GM23338 (cell line): ENCODE results near the gene VAMP2. TPM values are rescaled to one million over a fixed set of nuclear protein-coding genes. Genes with fewer than 3 reads are reported as not detected.

Experiments
- ATAC-seq: fragments of 200-7000 bp; cut with Tn5 transposase; 3 replicates; pipeline ENCODE4 v1.9.1; 2020
- DNase-seq: peaks from one replicate; pipeline ENCODE4 v3.0.0-alpha.2; 2015; ENCODE audit warnings: low spot score
- H2AFZ ChIP-seq: fragments of 200-600 bp; sonication (generic); 2 replicates; pipeline ENCODE4 v1.8.0; 2016; ENCODE audit warnings: antibody characterized with exemption, mild to moderate bottlenecking, moderate library complexity
- H3F3A ChIP-seq: fragments of 200-600 bp; sonication (generic); replicated peaks from 2 replicates; pipeline ENCODE4 v1.8.0; 2017; ENCODE audit warnings: antibody characterized with exemption, mixed run types, low read depth
- H3K27ac ChIP-seq: fragments of 200-600 bp; sonication (generic); 2 replicates; pipeline ENCODE4 v1.6.1; 2016; ENCODE audit warnings: low read depth
- H3K27me3 ChIP-seq: fragments of 200-600 bp; sonication (generic); 2 replicates; pipeline ENCODE4 v1.8.0; 2016; ENCODE audit warnings: mild to moderate bottlenecking, mixed run types, moderate library complexity; ENCODE audit not compliant: insufficient read depth
- H3K36me3 ChIP-seq: fragments of 200-600 bp; sonication (generic); 2 replicates; pipeline ENCODE4 v1.8.0; 2016; ENCODE audit warnings: mild to moderate bottlenecking; ENCODE audit not compliant: insufficient read depth
- H3K4me1 ChIP-seq: fragments of 200-600 bp; sonication (generic); 2 replicates; pipeline ENCODE4 v1.8.0; 2016; ENCODE audit warnings: mild to moderate bottlenecking, moderate library complexity; ENCODE audit not compliant: insufficient read depth
- H3K4me2 ChIP-seq: fragments of 200-600 bp; sonication (generic); 2 replicates; pipeline ENCODE4 v1.7.1; 2017; ENCODE audit warnings: mixed run types
- H3K4me3 ChIP-seq: fragments of 200-600 bp; sonication (generic); 2 replicates; pipeline ENCODE4 v1.6.1; 2016; ENCODE audit warnings: mixed run types
- H3K79me2 ChIP-seq: fragments of 200-600 bp; sonication (generic); replicated peaks from 2 replicates; pipeline ENCODE4 v1.8.0; 2017; ENCODE audit warnings: mild to moderate bottlenecking; ENCODE audit not compliant: insufficient read depth
- H3K9me2 ChIP-seq: fragments of 200-600 bp; sonication (generic); 2 replicates; pipeline ENCODE4 v1.8.0; 2017; ENCODE audit not compliant: insufficient read depth
- H4K20me1 ChIP-seq: fragments of 200-600 bp; sonication (generic); replicated peaks from 2 replicates; pipeline ENCODE4 v1.8.0; 2017; ENCODE audit warnings: mild to moderate bottlenecking; ENCODE audit not compliant: insufficient read depth
- H3K27ac Mint-ChIP-seq: 2 replicates; pipeline ENCODE4 v1.8.0; 2020; ENCODE audit warnings: inconsistent platforms, mild to moderate bottlenecking, moderate library complexity, mixed read lengths
- H3K27me3 Mint-ChIP-seq: 3 replicates; pipeline ENCODE4 v1.8.0; 2022; ENCODE audit warnings: low read depth, mild to moderate bottlenecking, moderate library complexity, mixed read lengths, inconsistent platforms; ENCODE audit not compliant: insufficient read depth, poor library complexity
- H3K36me3 Mint-ChIP-seq: 3 replicates; pipeline ENCODE4 v1.8.0; 2021; ENCODE audit warnings: low read depth, mild to moderate bottlenecking, inconsistent platforms, moderate library complexity, mixed read lengths
- H3K4me1 Mint-ChIP-seq: 3 replicates; pipeline ENCODE4 v1.8.0; 2020; ENCODE audit warnings: mild to moderate bottlenecking, inconsistent platforms, mixed read lengths
- H3K4me3 Mint-ChIP-seq: 3 replicates; pipeline ENCODE4 v1.8.0; 2021; ENCODE audit warnings: moderate library complexity, mild to moderate bottlenecking, inconsistent platforms, mixed read lengths
- H3K9me3 Mint-ChIP-seq: 3 replicates; pipeline ENCODE4 v1.8.0; 2020; ENCODE audit warnings: moderate library complexity, mild to moderate bottlenecking, inconsistent platforms, mixed read lengths
- CREB1 ChIP-seq: fragments of 250-450 bp; sonication (Bioruptor Pico); IDR thresholded peaks from 2 replicates; pipeline ENCODE4 v1.5.0; 2020; ENCODE audit warnings: low read depth, mild to moderate bottlenecking, moderate library complexity
- ETS1 ChIP-seq: IDR thresholded peaks from 2 replicates; pipeline ENCODE4 v1.6.1; 2016; ENCODE audit warnings: antibody characterized with exemption
- EZH2 ChIP-seq: fragments of 200-600 bp; sonication (generic); IDR thresholded peaks from one replicate; pipeline ENCODE4 v1.8.0; 2017; ENCODE audit warnings: antibody characterized with exemption, mild to moderate bottlenecking, low read depth; ENCODE audit not compliant: unreplicated experiment
- EZH2phosphoT487 ChIP-seq: fragments of 200-600 bp; sonication (generic); IDR thresholded peaks from one replicate; pipeline ENCODE4 v1.8.1; 2018; ENCODE audit warnings: antibody characterized with exemption; ENCODE audit not compliant: unreplicated experiment
- JUNB ChIP-seq: IDR thresholded peaks from one replicate; pipeline ENCODE4 v1.6.1; 2016; ENCODE audit warnings: antibody characterized with exemption; ENCODE audit not compliant: unreplicated experiment
- NANOG ChIP-seq: IDR thresholded peaks from 2 replicates; pipeline ENCODE4 v1.6.1; 2016; ENCODE audit warnings: antibody characterized with exemption, borderline replicate concordance
- POLR2AphosphoS5 ChIP-seq: IDR thresholded peaks from 2 replicates; pipeline ENCODE4 v1.6.1; 2016; ENCODE audit warnings: antibody characterized with exemption, low read depth
- REST ChIP-seq: IDR thresholded peaks from one replicate; pipeline ENCODE4 v1.6.1; 2018; ENCODE audit warnings: antibody characterized with exemption; ENCODE audit not compliant: unreplicated experiment
- STAT1 ChIP-seq: IDR thresholded peaks from one replicate; pipeline ENCODE4 v1.6.1; 2016; ENCODE audit warnings: antibody characterized with exemption; ENCODE audit not compliant: unreplicated experiment
- ZNF114 ChIP-seq: fragments of 250-450 bp; sonication (Bioruptor Pico); IDR thresholded peaks from 2 replicates; pipeline ENCODE4 v1.5.0; 2020; ENCODE audit warnings: mild to moderate bottlenecking, moderate library complexity
- ZNF331 ChIP-seq: fragments of 250-450 bp; sonication (Bioruptor Pico); IDR thresholded peaks from 2 replicates; pipeline ENCODE4 v1.5.0; 2020; ENCODE audit warnings: low read depth, mild to moderate bottlenecking, moderate library complexity
- ZNF462 ChIP-seq: fragments of 250-450 bp; sonication (Bioruptor Pico); IDR thresholded peaks from 2 replicates; pipeline ENCODE4 v1.5.0; 2020; ENCODE audit warnings: mild to moderate bottlenecking, moderate library complexity
- polyA plus RNA-seq: library from polyadenylated mRNA; unstranded; fragments of >200 nt; fragmentation: Nextera tagmentation; extraction: Ambion mirVana; gene quantifications from 2 replicates; pipeline ENCODE4 v1.2.1, GENCODE V29; 2016
- total RNA-seq: library from RNA; depleted of rRNA; stranded (reverse); fragments of >200 nt; shearing (Covaris generic); gene quantifications from 2 replicates; pipeline ENCODE4 v1.2.3, GENCODE V29; 2014
- TF ChIP-seq, protein P1 (sequence below), 2 experiments: fragments of 200-600 bp in 1 of 2; sonication (generic) in 1 of 2; conservative IDR thresholded peaks; 2 replicates each; pipeline versions ENCODE4 v1.5.1 to v1.6.1; 2016 to 2017; ENCODE audit warnings: antibody characterized with exemption in 2 of 2, low read depth in 2 of 2, mild to moderate bottlenecking in 2 of 2, moderate library complexity in 1 of 2

VAMP2 gene
- total and polyA plus RNA-seq, 2 experiments from 2014 or later, result 6.9 to 32.3 TPM

DNA sequence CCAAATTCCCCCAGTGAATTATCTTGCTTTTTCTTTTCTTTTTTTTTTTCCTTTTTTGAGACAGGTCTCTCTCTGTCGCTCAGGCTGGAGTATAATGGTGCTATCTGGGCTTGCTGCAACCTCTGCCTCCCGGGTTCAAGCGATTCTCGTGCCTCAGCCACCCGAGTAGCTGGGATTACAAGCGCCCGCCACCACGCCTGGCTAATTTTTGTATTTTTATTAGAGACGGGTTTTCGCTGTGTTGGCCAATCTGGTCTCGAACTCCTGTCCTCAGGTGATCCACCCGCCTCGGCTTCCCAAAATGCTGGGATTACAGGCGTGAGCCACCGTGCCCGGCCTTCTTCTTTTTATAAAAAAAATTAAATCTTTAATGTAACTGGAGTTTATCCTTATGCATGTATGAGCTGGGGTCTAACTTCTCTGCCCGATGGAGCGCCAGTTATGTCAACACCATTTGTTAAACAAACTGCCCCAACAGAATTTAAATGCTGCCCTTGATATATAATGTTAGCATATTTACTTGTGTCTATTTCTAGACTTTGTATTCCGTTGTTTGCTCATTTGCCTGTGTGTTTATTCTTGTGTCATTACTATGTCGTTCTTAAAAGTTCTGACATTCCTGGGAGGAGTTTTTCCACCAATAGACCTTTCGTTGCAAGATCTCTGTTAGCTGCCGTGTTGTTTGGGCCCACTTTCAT, 48.2 kb upstream of the VAMP2 start:
- Histone ChIP-seq H3K79me2 (peaks cover 30% of the 10 kb centered on the region), H3K4me3 (peak overlapping the region; percentile 72), H3K36me3 (peaks cover 16% of the 10 kb centered on the region), H3K9me2 (no peaks in the 10 kb centered on the region), H3K4me1 (peaks cover 12% of the 10 kb centered on the region), H3K27ac (peak overlapping the region; percentile 65), H3F3A (peaks cover 18% of the 10 kb centered on the region), H2AFZ (no peak overlapping the region), H4K20me1 (peaks cover 17% of the 10 kb centered on the region; the same call in 1 of the 2 replicates), H3K4me2 (peak overlapping the region; percentile 35), H3K27me3 (no peaks in the 10 kb centered on the region)
- peak overlapping the region; percentile 98 for H3K4me3 Mint-ChIP-seq
- peaks cover 12% of the 10 kb centered on the region for H3K4me1 Mint-ChIP-seq
- peak; percentile 6 for ATAC-seq
- H3K9me3 Mint-ChIP-seq, result no peaks in the 10 kb centered on the region; the same call in 1 of the 3 replicates
- H3K36me3 Mint-ChIP-seq, result peaks cover 35% of the 10 kb centered on the region
- no peak for TF ChIP-seq ZNF114 (CRISPR knock-in tag)
- no peak for TF ChIP-seq EZH2phosphoT487
- TF ChIP-seq STAT1, result no peak
- TF ChIP-seq EZH2, result no peak
- TF ChIP-seq, protein P1, sequence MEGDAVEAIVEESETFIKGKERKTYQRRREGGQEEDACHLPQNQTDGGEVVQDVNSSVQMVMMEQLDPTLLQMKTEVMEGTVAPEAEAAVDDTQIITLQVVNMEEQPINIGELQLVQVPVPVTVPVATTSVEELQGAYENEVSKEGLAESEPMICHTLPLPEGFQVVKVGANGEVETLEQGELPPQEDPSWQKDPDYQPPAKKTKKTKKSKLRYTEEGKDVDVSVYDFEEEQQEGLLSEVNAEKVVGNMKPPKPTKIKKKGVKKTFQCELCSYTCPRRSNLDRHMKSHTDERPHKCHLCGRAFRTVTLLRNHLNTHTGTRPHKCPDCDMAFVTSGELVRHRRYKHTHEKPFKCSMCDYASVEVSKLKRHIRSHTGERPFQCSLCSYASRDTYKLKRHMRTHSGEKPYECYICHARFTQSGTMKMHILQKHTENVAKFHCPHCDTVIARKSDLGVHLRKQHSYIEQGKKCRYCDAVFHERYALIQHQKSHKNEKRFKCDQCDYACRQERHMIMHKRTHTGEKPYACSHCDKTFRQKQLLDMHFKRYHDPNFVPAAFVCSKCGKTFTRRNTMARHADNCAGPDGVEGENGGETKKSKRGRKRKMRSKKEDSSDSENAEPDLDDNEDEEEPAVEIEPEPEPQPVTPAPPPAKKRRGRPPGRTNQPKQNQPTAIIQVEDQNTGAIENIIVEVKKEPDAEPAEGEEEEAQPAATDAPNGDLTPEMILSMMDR (conservative IDR thresholded peaks at IDR 0.05; ENCODE audit: low read depth in 2 of 2), result no peak
- no peak for TF ChIP-seq CREB1
- no peak for TF ChIP-seq ZNF462 (CRISPR knock-in tag)
- no peak for TF ChIP-seq REST
- no peak for TF ChIP-seq POLR2AphosphoS5
- no peak for TF ChIP-seq ZNF331
- no peak for TF ChIP-seq JUNB
- no peak for TF ChIP-seq NANOG
- no peak for TF ChIP-seq ETS1
- peaks cover 18% of the 10 kb centered on the region for H3K27me3 Mint-ChIP-seq
- peak overlapping the region; percentile 99 for H3K27ac Mint-ChIP-seq
- no peak for DNase-seq
